Astrocyte of the spinal cord (primary cell): Measurements from ENCODE around the gene AP3S2.

Source experiments
- DNase-seq: peaks from one replicate; pipeline ENCODE4 v3.0.0; 2011; ENCODE audit warnings: low read depth, low spot score
- H3K4me3 ChIP-seq: 2 replicates; pipeline ENCODE4 v1.5.1; 2011; ENCODE audit warnings: low read depth, mild to moderate bottlenecking, low read length, moderate library complexity
- in situ Hi-C: cut with HindIII; loops from 2 replicates; pipeline ENCODE4 v1.10.0; 2017; ENCODE audit warnings: low sequenced_read_pairs
- TF ChIP-seq, protein P1 (sequence below): IDR thresholded peaks from 2 replicates; pipeline ENCODE4 v1.5.1; 2012; ENCODE audit warnings: low read depth, mild to moderate bottlenecking, low read length, inconsistent platforms

The AP3S2 gene

DNA sequence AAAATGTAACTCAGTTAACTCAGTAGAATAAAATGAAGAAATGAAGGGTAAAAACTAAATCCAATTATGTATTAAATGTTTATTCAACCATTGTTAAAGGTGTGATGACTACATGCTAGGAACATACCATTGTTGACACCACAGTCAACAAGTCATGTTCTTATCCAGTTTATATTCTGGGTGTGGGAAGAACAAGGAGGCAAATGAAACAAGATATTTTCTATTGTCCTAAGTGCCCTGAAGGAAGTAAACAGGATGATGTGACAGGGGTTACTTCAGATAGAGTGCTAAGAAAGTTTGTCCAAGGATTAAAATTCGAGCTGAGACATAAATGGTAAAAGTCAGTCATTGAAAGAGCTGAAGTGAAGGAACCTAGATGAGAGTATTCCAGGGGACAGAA, 13.1 kb downstream of the AP3S2 start:
- no peak for DNase-seq
- TF ChIP-seq, protein P1, sequence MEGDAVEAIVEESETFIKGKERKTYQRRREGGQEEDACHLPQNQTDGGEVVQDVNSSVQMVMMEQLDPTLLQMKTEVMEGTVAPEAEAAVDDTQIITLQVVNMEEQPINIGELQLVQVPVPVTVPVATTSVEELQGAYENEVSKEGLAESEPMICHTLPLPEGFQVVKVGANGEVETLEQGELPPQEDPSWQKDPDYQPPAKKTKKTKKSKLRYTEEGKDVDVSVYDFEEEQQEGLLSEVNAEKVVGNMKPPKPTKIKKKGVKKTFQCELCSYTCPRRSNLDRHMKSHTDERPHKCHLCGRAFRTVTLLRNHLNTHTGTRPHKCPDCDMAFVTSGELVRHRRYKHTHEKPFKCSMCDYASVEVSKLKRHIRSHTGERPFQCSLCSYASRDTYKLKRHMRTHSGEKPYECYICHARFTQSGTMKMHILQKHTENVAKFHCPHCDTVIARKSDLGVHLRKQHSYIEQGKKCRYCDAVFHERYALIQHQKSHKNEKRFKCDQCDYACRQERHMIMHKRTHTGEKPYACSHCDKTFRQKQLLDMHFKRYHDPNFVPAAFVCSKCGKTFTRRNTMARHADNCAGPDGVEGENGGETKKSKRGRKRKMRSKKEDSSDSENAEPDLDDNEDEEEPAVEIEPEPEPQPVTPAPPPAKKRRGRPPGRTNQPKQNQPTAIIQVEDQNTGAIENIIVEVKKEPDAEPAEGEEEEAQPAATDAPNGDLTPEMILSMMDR = no peak
- H3K4me3 ChIP-seq = no peak overlapping the region
- in situ Hi-C loops = no loop called here

DNA sequence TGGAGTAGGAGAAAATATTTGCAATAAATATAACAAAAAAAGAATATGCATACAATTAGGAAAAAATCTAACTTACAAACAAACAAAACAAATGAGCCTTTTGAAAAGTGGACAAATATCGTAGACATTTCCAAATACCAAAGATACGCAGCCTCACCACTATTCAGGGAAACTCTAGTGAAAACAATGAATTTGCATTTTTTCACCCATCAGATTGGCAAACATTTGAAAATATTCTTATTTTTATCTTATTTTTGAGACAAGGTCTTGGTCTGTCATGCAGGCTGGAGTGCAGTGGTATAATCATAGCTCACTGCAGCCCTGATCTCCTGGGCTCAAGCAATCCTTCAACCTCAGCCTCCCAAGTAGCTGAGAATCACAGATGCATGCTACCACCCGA, 15.5 kb downstream of the AP3S2 start:
- in situ Hi-C loops = no loop called here
- no peak for DNase-seq
- TF ChIP-seq, protein P1 = no peak
- H3K4me3 ChIP-seq = no peak overlapping the region

DNA sequence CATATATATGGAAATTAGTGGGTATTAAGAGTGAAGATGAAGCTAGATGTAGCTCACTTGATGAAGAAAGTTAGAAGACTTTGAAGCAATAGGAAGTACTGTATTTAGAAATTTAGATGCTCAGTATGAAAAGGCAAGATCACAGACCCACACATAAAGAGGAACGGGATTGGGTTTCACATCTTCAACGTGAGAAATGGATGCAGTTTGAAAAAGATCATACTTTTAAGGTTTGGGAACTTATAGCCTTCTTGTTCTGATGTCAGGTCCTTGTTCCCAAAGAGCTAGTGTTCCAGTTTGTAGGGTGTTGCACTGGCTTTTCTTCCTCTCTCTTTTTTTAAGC, 16.7 kb downstream of the AP3S2 start:
- no peak overlapping the region for H3K4me3 ChIP-seq
- TF ChIP-seq, protein P1 = no peak
- DNase-seq = no peak
- in situ Hi-C loops = no loop called here

DNA sequence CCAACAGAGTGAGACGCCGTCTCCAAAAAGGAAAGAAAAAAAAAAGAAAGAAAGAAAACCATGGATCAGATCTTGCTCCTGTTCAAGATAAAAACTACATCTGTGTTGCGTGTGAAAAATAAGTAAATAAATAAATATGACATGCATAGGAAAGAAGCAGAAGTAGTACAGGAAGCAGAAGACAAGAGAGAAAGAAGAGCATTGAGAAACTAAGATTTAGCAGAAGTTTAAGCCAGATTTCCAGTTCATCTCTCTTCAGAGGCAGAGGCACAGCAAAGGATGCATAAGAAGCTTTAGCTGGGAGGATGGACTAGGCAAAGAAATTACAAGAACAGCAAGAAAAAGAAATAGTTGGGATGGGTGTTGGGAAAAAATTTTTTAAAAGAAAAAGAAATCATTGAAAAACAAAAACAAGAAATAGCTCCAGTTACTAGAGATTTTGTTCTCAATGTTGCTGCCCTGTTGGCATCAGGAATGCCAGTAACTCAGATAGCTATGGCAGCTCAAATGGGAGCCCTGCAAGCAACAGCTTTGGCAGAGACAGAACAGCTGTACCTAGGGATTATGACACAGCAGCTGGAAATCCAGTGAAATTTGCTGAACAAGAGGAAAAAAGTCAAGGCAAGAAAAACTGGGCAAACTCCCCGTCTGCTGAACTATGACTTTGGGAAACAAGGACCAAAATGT, 17.3 kb downstream of the AP3S2 start:
- H3K4me3 ChIP-seq = no peak overlapping the region
- TF ChIP-seq, protein P1 = no peak
- DNase-seq = no peak
- in situ Hi-C loops = no loop called here

DNA sequence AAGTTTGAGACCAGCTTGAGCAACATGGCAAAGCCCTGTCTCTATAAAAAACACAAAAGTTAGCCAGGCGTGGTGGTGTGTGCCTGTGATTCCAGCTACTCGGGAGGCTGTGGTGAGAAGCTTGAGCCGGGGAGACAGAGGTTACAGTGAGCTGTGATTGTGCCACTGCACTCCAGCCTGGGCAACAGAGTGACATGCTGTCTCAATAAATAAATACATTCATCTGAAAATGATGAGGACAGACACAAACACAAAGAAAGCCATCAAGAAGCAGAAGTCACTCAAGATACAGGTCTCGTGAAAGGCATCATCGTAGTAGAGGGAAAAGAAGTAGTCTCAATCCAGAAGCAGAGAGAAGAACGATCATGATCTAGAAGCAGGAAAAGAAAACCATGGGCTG, 18.1 kb downstream of the AP3S2 start:
- H3K4me3 ChIP-seq = no peak overlapping the region
- no peak for DNase-seq
- TF ChIP-seq, protein P1 = no peak
- in situ Hi-C loops = no loop called here

DNA sequence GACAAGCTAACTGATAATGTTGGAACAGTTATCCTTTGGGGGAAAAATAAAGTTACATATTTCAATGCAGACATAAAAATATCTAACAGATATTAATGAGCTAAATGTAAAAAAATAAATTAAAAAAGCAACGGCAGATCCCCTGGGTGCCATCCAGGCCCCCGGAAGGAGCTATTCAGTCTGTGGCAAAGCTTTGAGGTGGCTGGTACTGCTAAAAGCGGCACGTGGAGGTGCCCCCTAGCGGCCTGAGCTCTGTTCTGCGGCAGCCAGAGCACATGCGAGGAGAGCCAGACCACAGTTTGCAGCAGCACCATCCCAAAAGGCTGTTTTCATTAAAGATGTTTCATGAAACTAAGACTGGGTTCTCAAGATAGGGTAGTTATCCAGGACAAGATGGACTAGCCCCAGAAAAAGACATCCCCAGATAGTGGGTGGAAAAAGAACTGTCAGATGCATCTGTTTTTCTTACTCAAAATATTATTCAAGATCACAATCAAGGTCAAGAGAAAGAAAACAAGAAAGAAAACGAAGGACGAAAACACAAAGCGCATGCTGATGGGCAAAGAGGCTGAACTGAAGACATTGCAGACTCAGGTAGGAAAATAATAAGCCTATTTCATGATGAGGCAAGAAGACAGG, 18.7 kb downstream of the AP3S2 start:
- no peak overlapping the region for H3K4me3 ChIP-seq
- DNase-seq = peak; percentile 68
- in situ Hi-C loops = loop anchor here (25.0 kb wide), 1 partner anchor 113 kb away; the partner anchor contains the start of gene MESP1
- TF ChIP-seq, protein P1 = peak; percentile 98
